CD4-positive, alpha-beta T cell treated with Interleukin-10 for 1 hour (primary cell): ENCODE data around the gene PATJ.

Source experiments
- DNase-seq: peaks from one replicate; pipeline ENCODE4 v3.0.0-alpha.2; 2020

The PATJ gene

GRCh38 chr1:62057230-62057629 is 314.9 kb downstream of the PATJ start:
- DNase-seq: no peak

- no peak for DNase-seq
Measured at GRCh38 chr1:62057641-62058290, 315.5 kb downstream of the PATJ start.

GRCh38 chr1:62058956-62059355 is 316.7 kb downstream of the PATJ start:
- no peak for DNase-seq

GRCh38 chr1:62062087-62062486 is 319.8 kb downstream of the PATJ start:
- no peak for DNase-seq

- no peak for DNase-seq
Measured at GRCh38 chr1:62064829-62065407, 322.6 kb downstream of the PATJ start.

GRCh38 chr1:62066713-62067112 is 324.4 kb downstream of the PATJ start:
- DNase-seq: no peak

GRCh38 chr1:62068416-62068843 is 326.1 kb downstream of the PATJ start:
- no peak for DNase-seq

- no peak for DNase-seq
Measured at GRCh38 chr1:62068978-62069377, 326.7 kb downstream of the PATJ start.

- no peak for DNase-seq
Measured at GRCh38 chr1:62070384-62071011, 328.2 kb downstream of the PATJ start.

- no peak for DNase-seq
Measured at GRCh38 chr1:62071695-62072094, 329.4 kb downstream of the PATJ start.

- no peak for DNase-seq
Measured at GRCh38 chr1:62076286-62076685, 334.0 kb downstream of the PATJ start.

- no peak for DNase-seq
Measured at GRCh38 chr1:62077821-62078220, 335.5 kb downstream of the PATJ start.

GRCh38 chr1:62082456-62083363 is 340.4 kb downstream of the PATJ start:
- DNase-seq: peak; percentile 36

GRCh38 chr1:62084310-62084890 is 342.1 kb downstream of the PATJ start:
- DNase-seq: no peak

- no peak for DNase-seq
Measured at GRCh38 chr1:62088439-62088838, 346.2 kb downstream of the PATJ start.

GRCh38 chr1:62089570-62089969 is 347.3 kb downstream of the PATJ start:
- DNase-seq: no peak

GRCh38 chr1:62090016-62090415 is 347.7 kb downstream of the PATJ start:
- DNase-seq: no peak

- no peak for DNase-seq
Measured at GRCh38 chr1:62092110-62092509, 349.8 kb downstream of the PATJ start.

- DNase-seq: no peak
Measured at GRCh38 chr1:62093261-62093660, 351.0 kb downstream of the PATJ start.

- DNase-seq: no peak
Measured at GRCh38 chr1:62097464-62097863, 355.2 kb downstream of the PATJ start.

GRCh38 chr1:62100442-62100841 is 358.2 kb downstream of the PATJ start:
- no peak for DNase-seq

- DNase-seq: no peak
Measured at GRCh38 chr1:62103846-62104245, 361.6 kb downstream of the PATJ start.

- DNase-seq: no peak
Measured at GRCh38 chr1:62107923-62108322, 365.6 kb downstream of the PATJ start.
